ENCODE data around the gene KLK12. TPM values are rescaled to one million over a fixed set of nuclear protein-coding genes. Genes with fewer than 3 reads are reported as not detected.

Gene KLK12
- total RNA-seq, 3 donors from 2014 or later, result not detected

- TF ChIP-seq POLR2AphosphoS5 (IDR thresholded peaks at IDR 0.05), result no peak
- TF ChIP-seq CTCF (IDR thresholded peaks at IDR 0.05), result no peak
- no peak for TF ChIP-seq POLR2A (IDR thresholded peaks at IDR 0.05)
- H3K36me3 ChIP-seq, result no peaks in the 10 kb centered on the region
- DNase-seq (ENCODE audit: low spot score in 2 of 2), result no peak
- no peaks in the 10 kb centered on the region for H3K27me3 ChIP-seq
- no peaks in the 10 kb centered on the region for H3K9me3 ChIP-seq
- intact Hi-C loops (cut with DNase I; ENCODE audit: low total_unique reads), result no loop called here
- no peaks in the 10 kb centered on the region for H3K4me1 ChIP-seq
- no peak overlapping the region for H3K27ac ChIP-seq
- H3K4me3 ChIP-seq, result no peak overlapping the region
These were observed 1.7 kb upstream of the KLK12 start for GRCh38 chr19:51036519-51036918.

DNA sequence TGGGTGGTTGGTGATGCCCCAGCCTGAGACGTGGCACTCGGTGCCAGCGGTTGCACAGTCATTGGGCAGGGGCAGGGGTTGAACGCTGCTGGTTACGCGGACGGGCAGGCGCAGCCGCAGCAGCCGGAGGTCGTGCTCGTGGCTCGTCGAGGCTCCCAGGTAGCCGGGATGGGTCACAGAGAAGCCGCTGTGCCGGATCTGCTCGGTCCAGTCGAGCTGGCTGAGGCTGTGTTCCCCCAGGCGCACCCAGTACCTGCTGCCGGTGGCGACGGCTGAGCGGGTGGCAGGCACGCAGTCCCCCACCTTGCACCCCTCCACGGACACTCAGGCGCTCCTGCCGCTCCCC, 2.9 kb downstream of the KLK12 start:
- no peaks in the 10 kb centered on the region for H3K9me3 ChIP-seq
- no peaks in the 10 kb centered on the region for H3K36me3 ChIP-seq
- no peak for DNase-seq (ENCODE audit: low spot score in 2 of 2)
- peaks cover 0 to 6% of the 10 kb centered on the region in 2 donors for H3K27me3 ChIP-seq
- TF ChIP-seq POLR2AphosphoS5 (IDR thresholded peaks at IDR 0.05), result no peak
- TF ChIP-seq CTCF (IDR thresholded peaks at IDR 0.05), result no peak
- TF ChIP-seq POLR2A (IDR thresholded peaks at IDR 0.05), result no peak
- H3K4me3 ChIP-seq, result no peak overlapping the region
- H3K27ac ChIP-seq, result no peak overlapping the region
- intact Hi-C loops (cut with DNase I; ENCODE audit: low total_unique reads), result no loop called here
- H3K4me1 ChIP-seq, result no peaks in the 10 kb centered on the region

DNA sequence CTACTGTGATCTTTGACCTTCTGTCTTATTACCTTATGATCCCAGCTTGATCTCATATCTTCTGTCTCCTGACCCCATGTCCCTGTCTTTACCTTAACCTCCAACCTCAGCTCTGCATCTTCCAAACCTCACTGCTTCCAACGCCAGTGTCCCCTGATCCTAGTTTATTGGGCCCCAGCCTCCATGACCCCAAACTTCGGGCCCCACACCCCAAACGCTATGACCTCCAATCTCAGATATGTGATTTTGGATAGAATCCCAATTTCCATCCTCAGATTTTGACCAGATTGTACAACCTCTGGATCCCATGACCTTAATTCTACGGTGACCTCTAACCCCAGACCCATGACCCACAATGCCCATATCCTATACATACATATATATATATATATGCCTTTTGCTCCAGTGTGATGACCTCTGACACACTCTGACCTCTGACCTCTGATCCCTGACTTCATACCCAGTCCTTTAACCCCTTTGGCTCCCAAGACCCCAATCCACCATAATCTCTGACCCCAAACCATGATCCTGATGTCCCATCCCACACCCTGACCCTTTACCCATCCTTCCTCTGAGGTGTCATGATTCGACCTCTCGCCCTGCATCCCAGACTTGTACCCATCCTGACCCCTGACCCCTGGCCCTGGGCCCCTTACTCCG, 3.5 kb downstream of the KLK12 start:
- Histone ChIP-seq H3K27me3 (peaks cover 0 to 9% of the 10 kb centered on the region in 2 donors), H3K4me3 (no peak overlapping the region), H3K27ac (no peak overlapping the region), H3K36me3 (no peaks in the 10 kb centered on the region), H3K9me3 (no peaks in the 10 kb centered on the region), H3K4me1 (no peaks in the 10 kb centered on the region)
- TF ChIP-seq POLR2A (IDR thresholded peaks at IDR 0.05) (no peak), POLR2AphosphoS5 (IDR thresholded peaks at IDR 0.05) (no peak), CTCF (IDR thresholded peaks at IDR 0.05) (no peak)
- intact Hi-C loops (cut with DNase I; ENCODE audit: low total_unique reads), result no loop called here
- DNase-seq (ENCODE audit: low spot score in 2 of 2), result no peak

DNA sequence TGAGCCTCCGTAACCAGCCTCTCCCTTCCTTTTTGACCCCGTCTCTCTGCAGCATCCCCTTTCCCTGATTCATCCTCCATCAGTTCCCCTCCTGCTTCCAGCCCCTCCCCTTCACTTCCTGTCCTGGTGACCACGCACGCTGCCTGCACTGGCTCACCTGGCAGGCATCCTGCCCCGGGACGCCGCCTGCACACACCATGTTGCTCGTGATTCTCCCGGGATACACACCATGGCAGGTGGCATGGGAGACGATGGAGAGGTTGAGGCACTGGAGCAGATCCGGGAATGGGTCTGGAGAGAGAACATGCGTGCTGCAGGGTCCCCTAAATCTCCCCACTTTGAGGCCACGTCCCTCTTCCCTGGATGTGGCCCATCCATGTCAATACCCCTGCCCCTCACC, 4.2 kb downstream of the KLK12 start:
- H3K36me3 ChIP-seq, result no peaks in the 10 kb centered on the region
- no peaks in the 10 kb centered on the region for H3K9me3 ChIP-seq
- TF ChIP-seq POLR2AphosphoS5 (IDR thresholded peaks at IDR 0.05) (no peak), CTCF (IDR thresholded peaks at IDR 0.05) (no peak), POLR2A (IDR thresholded peaks at IDR 0.05) (no peak)
- no peak for DNase-seq (ENCODE audit: low spot score in 2 of 2)
- H3K27me3 ChIP-seq, result peaks cover 0 to 14% of the 10 kb centered on the region in 2 donors
- no peak overlapping the region for H3K4me3 ChIP-seq
- H3K4me1 ChIP-seq, result no peaks in the 10 kb centered on the region
- no peak overlapping the region for H3K27ac ChIP-seq
- intact Hi-C loops (cut with DNase I; ENCODE audit: low total_unique reads), result no loop called here

DNA sequence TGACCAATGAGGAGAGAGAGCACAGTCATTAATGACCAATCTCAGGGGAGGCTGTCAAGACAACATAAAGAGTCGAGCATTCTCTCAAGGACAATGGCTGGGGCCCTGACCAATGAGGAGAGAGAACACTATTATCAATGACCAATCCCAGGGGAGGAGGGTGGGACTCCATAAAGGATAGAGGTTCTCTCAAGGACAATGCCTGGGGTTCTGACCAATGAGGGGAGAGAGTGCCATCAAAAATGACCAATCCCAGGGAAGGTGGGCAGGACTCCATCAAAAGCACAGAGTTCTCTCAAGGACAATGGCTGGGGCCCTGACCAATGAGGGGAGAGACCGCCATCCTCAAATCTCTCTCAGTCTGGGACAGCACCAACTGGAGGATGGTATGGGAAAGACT, 5.1 kb downstream of the KLK12 start:
- H3K27me3 ChIP-seq, result peaks cover 0 to 22% of the 10 kb centered on the region in 2 donors
- no peak for DNase-seq (ENCODE audit: low spot score in 2 of 2)
- no peaks in the 10 kb centered on the region for H3K4me1 ChIP-seq
- intact Hi-C loops (cut with DNase I; ENCODE audit: low total_unique reads), result no loop called here
- no peaks in the 10 kb centered on the region for H3K9me3 ChIP-seq
- H3K27ac ChIP-seq, result no peak overlapping the region
- no peak overlapping the region for H3K4me3 ChIP-seq
- no peaks in the 10 kb centered on the region for H3K36me3 ChIP-seq
- no peak for TF ChIP-seq CTCF (IDR thresholded peaks at IDR 0.05)
- no peak for TF ChIP-seq POLR2A (IDR thresholded peaks at IDR 0.05)
- no peak for TF ChIP-seq POLR2AphosphoS5 (IDR thresholded peaks at IDR 0.05)
